ENCODE measurements around the gene PCOLCE2.

- TF ChIP-seq CTCF (conservative IDR thresholded peaks at IDR 0.05 in 1 of 2, IDR thresholded peaks at IDR 0.05 in 1 of 2; ENCODE audit: extremely low read depth in 1 of 2, insufficient read depth in 1 of 2, low read depth in 1 of 2, low read length in 2 of 2): no peak
- TF ChIP-seq EZH2 (IDR thresholded peaks at IDR 0.05; ENCODE audit: borderline replicate concordance, low read length): no peak
Measured at GRCh38 chr3:142778541-142778940, 110.3 kb downstream of the PCOLCE2 start.

Measured in mammary epithelial cell (primary cell).